ENCODE measurements around the gene CGNL1.

CGNL1 gene

DNA sequence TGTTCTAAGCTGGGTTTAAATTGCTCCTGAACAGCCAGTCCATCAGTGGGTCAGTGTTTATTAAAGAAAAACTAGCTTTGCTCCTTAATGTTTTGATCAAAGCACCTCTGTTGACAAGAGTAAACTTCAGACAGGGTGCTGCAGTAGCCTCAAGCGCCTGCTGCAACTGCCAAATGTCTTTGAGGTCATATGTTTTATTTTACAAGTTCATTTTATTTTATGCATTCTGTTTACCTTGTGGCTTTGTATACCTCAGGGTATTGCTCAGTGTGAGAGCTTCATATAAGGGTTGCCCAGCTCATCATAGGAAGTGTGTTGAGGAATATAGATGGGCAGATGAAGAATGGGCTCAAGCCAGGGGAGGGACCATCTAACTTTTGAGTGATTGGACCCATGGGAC lies 223.9 kb downstream of the CGNL1 start:
- DNase-seq (ENCODE audit: low read depth) = no peak
